HCT116 (cell line): ENCODE results near the gene CDK2. TPM values are rescaled to one million over a fixed set of nuclear protein-coding genes. Genes with fewer than 3 reads are reported as not detected.

Experiments used
- ATAC-seq: fragments of 200-7000 bp; cut with Tn5 transposase; 2 replicates; pipeline ENCODE4 v1.9.1; 2020; ENCODE audit warnings: mild to moderate bottlenecking, moderate library complexity
- BruUV-seq: library from RNA; stranded (reverse); fragments of 400-500 nt; replicated peaks from 2 replicates; lab custom pipeline; 2021; lab: Mats Ljungman, UMichigan
- CTCF ChIA-PET: fragments of 300-600 bp; sonication (Branson Sonifier 250); formaldehyde crosslinking; loops from one replicate; lab custom pipeline; 2021; ENCODE audit warnings: antibody characterized with exemption; lab: Charles Lee
- POLR2A ChIA-PET: fragments of 300-600, 350-600 bp; sonication (Branson Sonifier 250); formaldehyde crosslinking; loops from one replicate; lab custom pipeline; 2021; ENCODE audit warnings: antibody characterized with exemption; lab: Charles Lee
- RAD21 ChIA-PET, 2 experiments: fragments of 300-600 bp; sonication (Branson Sonifier 250); formaldehyde crosslinking; loops; one replicate each; lab custom pipeline; 2023; ENCODE audit warnings: low total read pairs in 2 of 2; ENCODE audit not compliant: uncharacterized antibody in 2 of 2, unreplicated experiment in 2 of 2, low non-redundant PET in 1 of 2; lab: Charles Lee
- DNase-seq: peaks from one replicate; pipeline ENCODE4 v3.0.0-alpha.2; 2010; ENCODE audit warnings: low read depth, low spot score
- H2AFZ ChIP-seq: fragments of 200-600 bp; shearing (Covaris generic), sonication (generic); 2 replicates; pipeline ENCODE4 v1.6.1; 2017; ENCODE audit warnings: low read depth, mixed run types, mixed read lengths, antibody characterized with exemption, low read length; ENCODE audit not compliant: poor library complexity, severe bottlenecking
- H3K27ac ChIP-seq: 2 replicates; pipeline ENCODE4 v1.5.1; 2012; ENCODE audit warnings: low read depth, low read length
- H3K27me3 ChIP-seq: fragments of 200-600 bp; sonication (generic); 2 replicates; pipeline ENCODE4 v1.6.1; 2016; ENCODE audit warnings: mixed run types, low read length, mixed read lengths; ENCODE audit not compliant: insufficient read depth
- H3K36me3 ChIP-seq, 2 experiments: fragments of 200-500 bp in 1 of 2; fragments of 200-600 bp in 1 of 2; sonication (Bioruptor generic) in 1 of 2; sonication (generic) in 1 of 2; 2 replicates each; pipeline versions ENCODE4 v1.5.1 to v1.6.1; 2014 to 2016; ENCODE audit warnings: low read length in 2 of 2, inconsistent platforms in 1 of 2, mixed read lengths in 1 of 2, mixed run types in 1 of 2; ENCODE audit not compliant: insufficient read depth in 2 of 2, control insufficient read depth in 1 of 2
- H3K4me1 ChIP-seq, 2 experiments: fragments of 200-600 bp in 1 of 2; sonication (generic) in 1 of 2; 2 replicates each; pipeline versions ENCODE4 v1.5.1 to v1.6.1; 2012 to 2017; ENCODE audit warnings: low read length in 2 of 2, inconsistent platforms in 1 of 2, mild to moderate bottlenecking in 1 of 2, mixed read lengths in 1 of 2, mixed run types in 1 of 2, moderate library complexity in 1 of 2; ENCODE audit not compliant: insufficient read depth in 2 of 2, control insufficient read depth in 1 of 2
- H3K4me2 ChIP-seq: fragments of 200-600 bp; sonication (generic); 2 replicates; pipeline ENCODE4 v1.6.1; 2017; ENCODE audit warnings: mixed run types, low read length, mixed read lengths
- H3K4me3 ChIP-seq, 2 experiments: fragments of 200-600 bp in 1 of 2; sonication (generic) in 1 of 2; replicated peaks in 1 of 2; 2 replicates each; pipeline ENCODE4 v1.5.1; 2011 to 2016; ENCODE audit warnings: low read length in 2 of 2, control low read depth in 1 of 2, low read depth in 1 of 2, mild to moderate bottlenecking in 1 of 2, mixed read lengths in 1 of 2, mixed run types in 1 of 2
- H3K79me2 ChIP-seq: fragments of 200-600 bp; sonication (generic); 2 replicates; pipeline ENCODE4 v1.6.1; 2017; ENCODE audit warnings: mild to moderate bottlenecking, mixed run types, low read length, moderate library complexity, mixed read lengths; ENCODE audit not compliant: insufficient read depth
- H3K9ac ChIP-seq: fragments of 200-600 bp; sonication (generic); 2 replicates; pipeline ENCODE4 v1.6.1; 2016; ENCODE audit warnings: low read length, mixed read lengths
- H3K9me2 ChIP-seq: fragments of 200-600 bp; sonication (generic), shearing (Covaris generic); 2 replicates; pipeline ENCODE4 v1.6.1; 2017; ENCODE audit warnings: mixed run types, mild to moderate bottlenecking, moderate library complexity; ENCODE audit not compliant: insufficient read depth
- H3K9me3 ChIP-seq, 2 experiments: fragments of 200-500 bp in 1 of 2; fragments of 200-600 bp in 1 of 2; sonication (Bioruptor generic) in 1 of 2; sonication (generic) in 1 of 2; 2 replicates each; pipeline ENCODE4 v1.6.1; 2014 to 2017; ENCODE audit warnings: low read length in 2 of 2, mixed read lengths in 2 of 2, inconsistent platforms in 1 of 2, low read depth in 1 of 2, mild to moderate bottlenecking in 1 of 2, mixed run types in 1 of 2, moderate library complexity in 1 of 2; ENCODE audit not compliant: control insufficient read depth in 1 of 2, insufficient read depth in 1 of 2
- H4K20me1 ChIP-seq: fragments of 200-600 bp; sonication (generic), shearing (Covaris generic); 2 replicates; pipeline ENCODE4 v1.6.1; 2017; ENCODE audit warnings: mixed run types, mild to moderate bottlenecking, moderate library complexity; ENCODE audit not compliant: insufficient read depth
- JUND ChIP-seq: IDR thresholded peaks from 2 replicates; pipeline ENCODE4 v1.6.1; 2012
- POLR2A ChIP-seq: IDR thresholded peaks from 2 replicates; pipeline ENCODE4 v1.7.0; 2011; ENCODE audit warnings: borderline replicate concordance; ENCODE audit not compliant: insufficient read depth, insufficient read length; ENCODE audit errors: extremely low read depth
- POLR2AphosphoS5 ChIP-seq: IDR thresholded peaks from 2 replicates; pipeline ENCODE4 v1.6.1; 2011; ENCODE audit warnings: mild to moderate bottlenecking, low read depth, low read length, moderate library complexity
- SIN3A ChIP-seq: IDR thresholded peaks from 2 replicates; pipeline ENCODE4 v1.6.1; 2012; ENCODE audit warnings: low read depth
- SP1 ChIP-seq: IDR thresholded peaks from 2 replicates; pipeline ENCODE4 v1.6.1; 2012; ENCODE audit warnings: low read depth
- YY1 ChIP-seq: IDR thresholded peaks from 2 replicates; pipeline ENCODE4 v1.6.1; 2011; ENCODE audit warnings: low read length, low read depth, moderate library complexity, mild to moderate bottlenecking; ENCODE audit not compliant: insufficient replicate concordance; ENCODE audit errors: extremely low read depth
- intact Hi-C: fragments of 100-400 bp; cut with micrococcal nuclease; formaldehyde crosslinking; loops from 2 replicates; pipeline ENCODE4 v1.10.0; 2022
- total RNA-seq: library from RNA; stranded (reverse); gene quantifications from one replicate; pipeline ENCODE4 v1.2.1, GENCODE V29; 2021; ENCODE audit not compliant: unreplicated experiment
- TF ChIP-seq, protein P1 (sequence below): IDR thresholded peaks from 2 replicates; pipeline ENCODE4 v1.6.1; 2011; ENCODE audit warnings: mild to moderate bottlenecking, low read length, moderate library complexity; ENCODE audit not compliant: insufficient replicate concordance; ENCODE audit errors: extremely low read depth

Gene CDK2
- total RNA-seq, 1 experiment from 2014 or later: 90.9 TPM

DNA sequence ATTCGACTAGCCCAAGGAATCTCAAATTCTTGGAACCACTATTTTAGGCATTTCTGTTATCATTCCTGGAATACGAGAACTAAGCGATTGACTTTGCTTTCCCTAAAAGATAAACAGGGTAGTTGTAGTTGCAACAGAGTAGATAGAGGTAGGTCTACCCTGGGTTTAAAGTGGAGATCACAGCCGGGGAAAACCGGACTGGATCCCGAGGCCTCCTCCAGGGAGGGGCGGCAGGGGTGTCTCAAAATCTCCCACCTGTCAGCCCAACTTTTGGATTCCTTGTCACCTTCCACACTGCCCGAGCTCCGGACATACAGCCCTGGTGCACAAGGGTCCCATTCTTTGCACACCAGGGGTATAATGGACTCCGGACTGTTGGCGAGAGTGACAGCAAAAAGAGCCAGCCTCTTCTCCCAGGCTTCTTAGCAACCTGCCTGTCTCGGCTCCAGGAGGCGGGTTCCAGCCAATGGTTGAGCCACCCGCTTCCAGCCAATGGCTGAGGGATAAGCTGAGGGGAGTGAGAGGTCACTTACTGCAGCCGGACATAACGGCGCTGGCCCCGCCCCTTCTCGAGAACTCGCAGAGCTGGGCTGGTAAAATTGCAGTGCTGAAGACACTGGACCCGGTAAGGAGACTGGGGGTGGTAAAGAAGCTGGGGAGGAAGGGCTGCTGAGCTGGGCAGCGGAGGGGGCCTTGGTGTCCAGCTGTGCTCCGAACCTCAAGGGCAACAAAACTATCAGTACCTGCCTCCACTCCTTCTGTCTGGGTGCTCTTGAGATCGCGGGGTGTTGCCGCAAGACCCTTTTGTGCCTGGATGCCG is 30.3 kb downstream of the CDK2 start, which contains the start of gene SUOX:
Gene SUOX, plus strand, starts transcription at position 562 of the 820 bp plus-strand sequence. CDS start 4,946 bp downstream, outside the sequence.
- DNase-seq (peak; percentile 93), ATAC-seq (peak; percentile 99)
- Histone ChIP-seq H3K4me1 (peaks cover 8 to 15% of the 10 kb centered on the region in 2 experiments; a peak in 3 of 4 replicates), H3K27ac (peak within 1 kb of the TSS; percentile 63), H3K27me3 (no peaks in the 10 kb centered on the region), H3K9me3 (no peaks in the 10 kb centered on the region), H3K36me3 (peaks cover 7 to 18% of the 10 kb centered on the region in 2 experiments; a peak in 2 of 4 replicates), H2AFZ (peak within 1 kb of the TSS; percentile 37), H3K9ac (peak within 1 kb of the TSS; percentile 73), H3K4me2 (peak within 1 kb of the TSS; percentile 88), H3K4me3 (peak within 1 kb of the TSS; percentile 62 to 76), H3K79me2 (no peaks in the 10 kb centered on the region), H4K20me1 (no peaks in the 10 kb centered on the region), H3K9me2 (no peaks in the 10 kb centered on the region)
- ChIA-PET RAD21 (interaction anchor here in 1 of 2 experiments (0.7 to 2.0 kb wide), 4 partner anchors 23 to 50 kb away, joined by 3 to 6 read pairs (median 3); partner anchors contain the start of gene RAB5B), POLR2A (interaction anchor here (0.6 to 2.8 kb wide), 13 partner anchors 10 to 315 kb away, joined by 3 to 22 read pairs (median 3); partner anchors contain the start of genes PA2G4, PYM1, RAB5B and ZC3H10), CTCF (interaction anchor here (0.7 to 3.5 kb wide), 21 partner anchors 12 to 260 kb away, joined by 3 to 48 read pairs (median 5); partner anchors contain the start of genes ERBB3, ORMDL2 and RAB5B)
- intact Hi-C loops: loop anchor here (1.0 to 5.0 kb wide), 3 partner anchors 32 to 120 kb away; partner anchors contain the start of genes RPL41, RPS26 and ZC3H10
- TF ChIP-seq POLR2A: peak; percentile 55
- peak; percentile 61 for TF ChIP-seq YY1
- TF ChIP-seq JUND: no peak
- TF ChIP-seq SIN3A: peak; percentile 78; the same call in 1 of the 2 replicates
- TF ChIP-seq, protein P1, sequence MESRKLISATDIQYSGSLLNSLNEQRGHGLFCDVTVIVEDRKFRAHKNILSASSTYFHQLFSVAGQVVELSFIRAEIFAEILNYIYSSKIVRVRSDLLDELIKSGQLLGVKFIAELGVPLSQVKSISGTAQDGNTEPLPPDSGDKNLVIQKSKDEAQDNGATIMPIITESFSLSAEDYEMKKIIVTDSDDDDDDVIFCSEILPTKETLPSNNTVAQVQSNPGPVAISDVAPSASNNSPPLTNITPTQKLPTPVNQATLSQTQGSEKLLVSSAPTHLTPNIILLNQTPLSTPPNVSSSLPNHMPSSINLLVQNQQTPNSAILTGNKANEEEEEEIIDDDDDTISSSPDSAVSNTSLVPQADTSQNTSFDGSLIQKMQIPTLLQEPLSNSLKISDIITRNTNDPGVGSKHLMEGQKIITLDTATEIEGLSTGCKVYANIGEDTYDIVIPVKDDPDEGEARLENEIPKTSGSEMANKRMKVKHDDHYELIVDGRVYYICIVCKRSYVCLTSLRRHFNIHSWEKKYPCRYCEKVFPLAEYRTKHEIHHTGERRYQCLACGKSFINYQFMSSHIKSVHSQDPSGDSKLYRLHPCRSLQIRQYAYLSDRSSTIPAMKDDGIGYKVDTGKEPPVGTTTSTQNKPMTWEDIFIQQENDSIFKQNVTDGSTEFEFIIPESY: no peak
- peak; percentile 73 for TF ChIP-seq SP1
- peak; percentile 78 for TF ChIP-seq POLR2AphosphoS5
- BruUV-seq: TSS peak; percentile 88
